HAP-1 (cell line): ENCODE results near the gene CSF1R.

Source experiments
- DNase-seq, 2 experiments: peaks; one replicate each; pipeline ENCODE4 v3.0.0-alpha.2; 2016 to 2020; ENCODE audit warnings: low spot score in 2 of 2
- H3K27me3 ChIP-seq: fragments of 250-450 bp; sonication (Bioruptor Pico); 2 replicates; pipeline ENCODE4 v1.5.1; 2020; ENCODE audit warnings: low read depth, mild to moderate bottlenecking, moderate library complexity
- H3K36me3 ChIP-seq: fragments of 250-450 bp; sonication (Bioruptor Pico); replicated peaks from 2 replicates; pipeline ENCODE4 v1.5.1; 2020; ENCODE audit warnings: mild to moderate bottlenecking
- H3K4me1 ChIP-seq: fragments of 250-450 bp; sonication (Bioruptor Pico); 2 replicates; pipeline ENCODE4 v1.5.1; 2020; ENCODE audit warnings: mild to moderate bottlenecking
- H3K4me3 ChIP-seq: fragments of 250-450 bp; sonication (Bioruptor Pico); 2 replicates; pipeline ENCODE4 v1.5.1; 2020; ENCODE audit warnings: mild to moderate bottlenecking, moderate library complexity
- H3K9me3 ChIP-seq: fragments of 250-450 bp; sonication (Bioruptor Pico); 2 replicates; pipeline ENCODE4 v1.5.1; 2020; ENCODE audit warnings: mild to moderate bottlenecking, moderate library complexity
- in situ Hi-C: fragments of 300-500 bp; cut with MboI; formaldehyde crosslinking; loops from 3 replicates; pipeline ENCODE4 v1.14.3; 2020; ENCODE audit warnings: low sequenced_read_pairs, inconsistent platforms, mixed read lengths

CSF1R gene

DNA sequence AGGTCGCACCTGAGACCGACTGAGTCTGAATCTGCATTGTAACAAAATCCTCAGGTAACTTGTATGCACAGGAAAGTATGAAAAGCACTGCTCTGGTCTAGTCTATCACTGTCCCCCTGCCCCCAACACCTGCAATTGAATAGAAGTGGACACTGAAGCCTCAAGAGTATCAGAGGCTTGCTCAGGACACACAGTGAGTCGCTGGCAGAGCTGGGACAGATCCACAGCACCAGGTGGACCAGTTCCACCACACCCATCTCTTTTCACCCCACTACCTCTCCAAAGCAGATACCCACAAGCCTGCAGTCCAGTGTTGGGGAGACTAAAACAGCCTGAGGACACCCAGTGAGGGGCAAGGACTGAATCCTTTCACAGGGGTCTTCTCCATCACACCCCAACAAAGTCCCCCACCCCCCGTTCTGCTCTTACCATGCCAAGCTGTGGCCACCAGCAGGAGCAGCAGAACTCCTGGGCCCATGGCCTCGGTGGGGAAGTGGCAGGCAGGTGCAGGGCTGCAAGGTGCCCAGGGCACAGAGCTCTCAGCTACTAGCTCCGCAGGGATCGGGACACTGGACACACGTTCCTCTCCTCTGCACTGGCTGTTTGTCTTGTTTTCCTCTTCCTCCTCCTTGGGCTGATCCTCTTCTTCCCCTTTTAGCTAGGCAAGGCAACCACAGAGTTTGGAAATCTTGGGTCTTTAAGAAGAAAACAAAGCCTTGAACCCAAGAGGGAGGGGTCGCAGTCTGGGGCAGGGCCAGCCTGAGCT lies at the start of gene CSF1R:
Gene CSF1R, minus strand, starts transcription at position 605 of the 766 bp plus-strand sequence. Its CDS starts 127 bp downstream, at position 478.
- Histone ChIP-seq H3K4me1 (peaks cover 7% of the 10 kb centered on the region), H3K4me3 (no peak within 1 kb of the TSS), H3K9me3 (no peaks in the 10 kb centered on the region), H3K36me3 (no peaks in the 10 kb centered on the region), H3K27me3 (peaks cover 10% of the 10 kb centered on the region)
- no peak for DNase-seq
- in situ Hi-C loops = no loop called here

DNA sequence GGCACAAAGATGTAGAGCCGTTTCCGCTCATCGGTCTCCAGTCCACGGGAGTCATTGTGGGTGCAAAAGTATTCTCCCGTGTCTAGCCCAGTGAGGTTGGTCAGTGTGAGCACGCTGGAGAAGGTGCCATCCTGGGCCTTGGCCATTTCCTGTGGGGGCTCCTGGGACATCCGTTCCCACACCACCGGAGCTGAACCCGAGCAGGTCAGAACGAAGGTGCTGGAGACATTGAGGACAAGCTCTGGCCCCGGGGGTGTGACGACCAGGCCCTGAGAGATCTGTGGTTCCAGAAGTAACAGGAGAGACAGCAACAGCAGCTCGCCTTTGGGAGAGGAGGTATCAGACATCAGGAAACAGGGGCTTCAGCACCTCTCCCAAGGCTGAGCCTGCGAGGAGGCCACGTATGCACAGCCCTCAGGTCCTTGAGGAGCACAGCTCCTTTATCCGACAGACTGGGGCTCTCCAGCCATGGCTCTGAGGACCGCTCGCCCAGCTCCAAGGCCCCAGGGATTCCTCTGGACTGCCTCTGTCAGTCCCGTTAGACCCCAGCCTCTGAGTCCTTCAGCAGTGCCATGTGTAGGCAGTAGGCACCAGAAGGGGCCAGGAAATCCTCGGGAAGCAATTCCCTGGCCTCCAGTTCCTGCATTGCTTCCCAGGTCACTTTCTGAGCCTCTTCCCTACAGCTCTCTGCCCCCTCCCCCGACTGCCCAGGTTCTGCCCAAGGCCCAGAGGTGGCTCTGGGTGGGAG lies 49.4 kb upstream of the CSF1R start:
- Histone ChIP-seq H3K9me3 (no peaks in the 10 kb centered on the region), H3K36me3 (no peaks in the 10 kb centered on the region), H3K4me3 (no peak overlapping the region), H3K4me1 (no peaks in the 10 kb centered on the region), H3K27me3 (no peaks in the 10 kb centered on the region)
- no peak for DNase-seq
- in situ Hi-C loops = no loop called here

DNA sequence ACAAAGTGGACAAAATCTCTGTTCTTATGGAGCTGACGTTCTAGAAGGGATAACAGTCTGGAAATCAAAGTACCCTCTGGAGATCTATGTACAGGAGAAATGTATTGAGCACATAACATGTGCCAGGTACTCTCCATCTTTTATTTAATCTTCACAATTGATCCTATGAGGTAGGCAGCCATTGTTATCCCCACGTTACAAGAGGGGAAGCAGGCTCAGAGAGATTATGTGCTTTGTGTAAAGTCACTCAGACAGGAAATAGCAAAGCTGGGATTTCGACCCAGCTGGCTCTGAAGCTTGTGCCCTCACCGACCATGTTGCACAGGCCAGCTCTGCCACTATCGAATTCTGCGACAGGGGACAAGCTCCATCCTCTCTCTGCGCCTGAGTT lies 47.8 kb upstream of the CSF1R start:
- Histone ChIP-seq H3K4me3 (no peak overlapping the region), H3K4me1 (no peaks in the 10 kb centered on the region), H3K27me3 (no peaks in the 10 kb centered on the region), H3K9me3 (no peaks in the 10 kb centered on the region), H3K36me3 (no peaks in the 10 kb centered on the region)
- DNase-seq = no peak
- in situ Hi-C loops = no loop called here

DNA sequence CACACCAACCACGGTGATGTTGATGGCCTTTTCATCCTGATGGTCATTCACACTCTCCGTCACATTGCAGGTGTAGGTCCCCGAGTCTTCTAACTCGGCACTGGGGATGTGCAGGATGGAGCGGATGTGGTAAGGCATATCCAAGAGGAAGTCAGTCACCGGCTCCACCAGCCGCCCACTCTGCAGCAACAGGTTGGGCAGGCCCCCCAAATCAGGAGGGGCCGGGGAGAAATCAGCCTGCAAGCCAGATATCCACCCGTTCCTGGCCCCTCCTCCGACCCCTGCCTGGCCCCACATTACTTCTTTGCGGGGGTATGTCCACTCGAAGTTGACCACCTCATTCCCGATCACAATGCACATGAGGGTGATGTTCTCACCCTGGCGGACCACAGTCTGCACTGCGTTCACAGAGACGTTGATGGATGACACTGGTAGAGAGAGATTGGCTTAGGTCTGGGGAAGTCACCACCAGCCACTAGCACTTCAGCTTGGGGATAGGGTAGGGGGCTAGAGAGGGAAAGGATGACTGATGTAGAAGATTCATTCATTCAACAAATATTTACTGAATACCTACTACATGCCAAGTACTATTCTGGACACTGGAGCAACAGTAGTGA lies 47.3 kb upstream of the CSF1R start:
- Histone ChIP-seq H3K4me1 (no peaks in the 10 kb centered on the region), H3K4me3 (no peak overlapping the region), H3K9me3 (no peaks in the 10 kb centered on the region), H3K27me3 (no peaks in the 10 kb centered on the region), H3K36me3 (no peaks in the 10 kb centered on the region)
- in situ Hi-C loops = no loop called here
- no peak for DNase-seq

DNA sequence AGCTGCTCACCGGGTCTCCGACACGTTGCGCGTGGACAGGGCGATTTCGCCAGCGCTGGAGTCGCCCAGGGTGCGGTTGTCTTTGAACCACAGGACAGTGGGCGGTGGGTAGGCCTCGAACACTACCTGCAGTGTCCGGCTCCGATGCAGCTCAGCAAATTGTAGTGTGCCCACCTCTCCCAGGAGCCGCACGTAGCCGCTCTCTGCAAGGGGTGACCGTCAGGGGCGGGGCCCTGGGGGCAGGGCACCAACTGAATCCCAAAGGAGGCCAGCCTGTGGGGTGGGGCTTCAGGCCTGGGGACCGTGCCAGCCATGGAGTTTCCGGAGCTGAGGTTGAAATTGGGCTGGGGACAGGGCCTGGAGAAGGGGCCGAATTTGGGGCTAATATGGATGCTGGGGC lies 46.4 kb upstream of the CSF1R start:
- Histone ChIP-seq H3K4me1 (no peaks in the 10 kb centered on the region), H3K27me3 (no peaks in the 10 kb centered on the region), H3K36me3 (no peaks in the 10 kb centered on the region), H3K9me3 (no peaks in the 10 kb centered on the region), H3K4me3 (no peak overlapping the region)
- no peak for DNase-seq
- in situ Hi-C loops = no loop called here

DNA sequence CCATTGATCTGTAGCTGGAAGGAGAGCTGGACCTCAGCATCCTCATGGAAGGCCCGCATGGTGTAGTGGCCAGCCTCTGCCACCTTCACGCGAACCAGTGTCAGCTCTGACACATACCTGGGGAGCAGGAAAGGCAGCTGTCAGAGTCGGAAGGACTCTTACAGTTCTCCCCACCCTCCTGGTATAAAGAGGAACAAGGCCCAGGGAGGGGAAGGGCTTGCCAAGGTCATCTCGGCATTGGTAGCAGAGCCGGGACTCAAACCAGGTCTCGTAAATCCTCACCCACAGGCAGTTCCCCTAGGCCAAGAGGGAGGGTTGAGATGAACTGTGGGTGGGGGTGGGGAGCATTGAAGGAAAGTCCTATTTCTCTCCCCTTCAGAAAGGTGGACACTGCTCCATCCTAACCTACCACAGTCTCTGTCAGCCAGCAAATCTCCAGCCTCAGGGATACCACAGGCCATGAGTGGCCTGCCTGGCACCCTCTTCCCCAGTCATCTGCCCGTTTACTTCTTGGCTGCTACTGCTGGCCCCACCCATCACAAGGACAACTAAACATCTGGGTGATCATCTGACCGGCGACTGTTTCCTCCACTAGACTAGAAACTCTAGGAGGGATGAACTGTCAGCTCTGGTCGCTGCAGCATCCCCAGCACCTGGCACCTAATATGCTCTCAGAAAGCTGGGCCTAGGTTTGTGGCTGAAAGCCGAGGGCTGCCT lies 45.8 kb upstream of the CSF1R start:
- Histone ChIP-seq H3K9me3 (no peaks in the 10 kb centered on the region), H3K27me3 (no peaks in the 10 kb centered on the region), H3K4me3 (no peak overlapping the region), H3K4me1 (no peaks in the 10 kb centered on the region), H3K36me3 (no peaks in the 10 kb centered on the region)
- in situ Hi-C loops = no loop called here
- no peak for DNase-seq

DNA sequence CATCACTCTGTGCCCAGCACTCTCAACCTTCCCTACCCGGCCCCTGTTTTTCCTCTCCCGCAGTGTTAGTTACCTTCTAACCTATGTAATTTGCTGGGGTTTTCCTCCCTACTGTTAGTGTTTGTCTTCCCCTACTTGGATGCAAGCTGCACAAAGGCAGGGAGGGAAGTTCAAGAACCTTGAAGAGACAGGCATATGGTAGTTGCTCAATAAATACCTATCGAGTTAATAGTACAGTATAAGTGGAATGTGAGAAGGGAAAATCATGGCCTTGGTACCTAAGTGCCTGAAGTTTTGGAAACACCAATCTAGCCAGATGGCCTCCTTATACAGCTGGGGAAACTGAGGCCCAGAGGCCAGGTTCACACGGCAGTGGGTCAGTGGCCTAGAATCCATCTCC lies 45.1 kb upstream of the CSF1R start:
- Histone ChIP-seq H3K9me3 (no peaks in the 10 kb centered on the region), H3K4me3 (no peak overlapping the region), H3K36me3 (no peaks in the 10 kb centered on the region), H3K4me1 (no peaks in the 10 kb centered on the region), H3K27me3 (no peaks in the 10 kb centered on the region)
- DNase-seq = no peak
- in situ Hi-C loops = no loop called here

DNA sequence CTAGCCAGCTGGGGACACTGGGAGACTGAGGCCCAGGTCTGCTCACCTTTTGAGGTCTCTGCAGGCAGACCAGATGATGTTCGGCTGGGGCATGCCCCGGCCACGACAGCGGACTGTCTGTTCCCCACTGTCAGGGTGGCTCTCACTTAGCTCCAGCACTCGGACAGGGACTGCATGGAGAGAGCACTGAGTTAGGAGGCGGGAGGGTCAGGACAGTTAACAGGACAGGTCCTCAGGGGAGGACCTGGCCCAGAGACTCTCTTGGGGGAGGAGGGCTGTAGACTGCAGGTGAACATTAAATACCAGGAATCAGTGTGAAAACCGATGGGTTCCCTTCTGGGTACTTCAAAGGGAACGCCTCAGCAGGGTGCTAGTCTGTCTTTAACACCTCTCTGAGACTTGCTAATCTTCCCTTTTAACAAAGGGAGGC lies 44.2 kb upstream of the CSF1R start:
- no peaks in the 10 kb centered on the region for H3K36me3 ChIP-seq
- in situ Hi-C loops = no loop called here
- DNase-seq = no peak

DNA sequence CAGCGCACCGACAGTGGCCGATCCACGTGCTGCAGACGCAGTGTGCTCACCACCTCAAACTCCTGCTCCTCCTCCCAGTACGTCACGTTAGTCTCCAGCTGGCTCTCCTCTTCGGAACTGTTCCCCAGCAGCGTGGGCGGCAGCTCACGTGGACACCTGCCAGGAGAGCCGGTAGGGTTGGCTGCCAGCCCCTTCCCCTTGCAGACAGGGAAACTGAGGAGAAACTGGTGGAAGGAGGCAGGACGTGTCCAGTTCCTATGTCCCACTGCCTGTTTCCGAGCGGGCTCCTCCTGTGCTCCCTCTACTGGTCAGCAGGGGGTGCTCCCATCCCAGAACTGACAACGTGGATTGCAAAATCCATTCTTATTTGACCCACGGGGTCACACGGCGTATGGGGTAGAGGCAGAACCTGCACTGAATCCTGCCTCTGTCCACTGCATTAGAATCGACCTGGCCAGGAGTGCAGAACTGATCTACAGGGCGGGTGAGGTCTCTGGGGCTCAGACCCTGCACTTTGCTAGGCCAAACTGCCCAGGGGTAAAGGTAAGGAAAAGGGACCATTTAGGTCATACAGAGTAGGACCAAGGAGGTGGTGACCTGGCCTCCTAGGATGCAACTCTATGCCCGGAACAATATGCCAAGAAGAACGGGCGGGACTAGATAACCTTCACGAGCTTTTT lies 43.6 kb upstream of the CSF1R start:
- Histone ChIP-seq H3K4me3 (no peak overlapping the region), H3K36me3 (no peaks in the 10 kb centered on the region), H3K27me3 (no peaks in the 10 kb centered on the region), H3K4me1 (no peaks in the 10 kb centered on the region), H3K9me3 (no peaks in the 10 kb centered on the region)
- in situ Hi-C loops = loop anchor here (10.0 kb wide), 1 partner anchor 305 kb away; no protein-coding TSS in a partner anchor
- peak; percentile 65 to 85 for DNase-seq

More for the DNA sequence above, 44.2 kb upstream of the CSF1R start:
- Histone ChIP-seq H3K4me1 (no peaks in the 10 kb centered on the region), H3K27me3 (no peaks in the 10 kb centered on the region), H3K9me3 (no peaks in the 10 kb centered on the region), H3K4me3 (no peak overlapping the region)

DNA sequence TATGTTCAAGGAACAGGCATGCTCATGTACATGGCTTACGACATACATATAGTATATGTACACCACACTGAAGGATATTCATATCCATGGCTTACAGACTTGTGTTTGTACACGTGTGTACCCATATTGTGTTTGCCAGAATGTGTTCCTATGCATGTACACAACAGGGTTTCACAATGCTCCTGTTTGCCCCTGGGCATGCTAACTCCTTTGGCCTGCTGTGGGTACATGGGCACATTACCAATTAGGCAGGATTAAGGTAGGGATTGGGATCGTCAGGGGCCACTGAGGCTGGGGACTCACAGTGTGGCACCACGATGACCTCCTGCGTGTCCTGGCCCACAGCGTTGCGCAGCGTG lies 43.1 kb upstream of the CSF1R start:
- no peak overlapping the region for H3K4me3 ChIP-seq
- in situ Hi-C loops = loop anchor here (10.0 kb wide), 1 partner anchor 305 kb away; no protein-coding TSS in a partner anchor

DNA sequence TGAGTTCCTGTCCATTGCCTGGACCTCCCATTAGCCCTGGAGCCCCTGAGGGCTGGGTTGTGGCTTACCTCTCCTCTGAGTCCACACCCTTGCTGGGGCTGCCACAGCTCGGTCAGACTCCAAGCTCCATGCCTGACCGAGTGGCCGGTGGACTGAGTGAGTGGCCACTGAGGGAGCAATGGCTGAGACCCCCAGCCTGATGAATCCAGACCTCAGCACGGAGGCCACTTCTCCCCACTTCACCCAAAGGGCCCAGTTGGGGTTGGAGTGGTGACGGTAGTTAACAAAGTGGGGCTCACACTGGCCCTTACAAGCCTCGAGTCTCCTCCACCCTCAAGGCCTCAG lies 40.5 kb upstream of the CSF1R start:
- H3K4me3 ChIP-seq = no peak overlapping the region
- H3K4me1 ChIP-seq = no peaks in the 10 kb centered on the region
- in situ Hi-C loops = loop anchor here (10.0 kb wide), 1 partner anchor 308 kb away; no protein-coding TSS in a partner anchor
- DNase-seq = no peak
- no peaks in the 10 kb centered on the region for H3K9me3 ChIP-seq
- no peaks in the 10 kb centered on the region for H3K36me3 ChIP-seq
- H3K27me3 ChIP-seq = no peaks in the 10 kb centered on the region

More for the DNA sequence above, 43.1 kb upstream of the CSF1R start:
- H3K27me3 ChIP-seq = no peaks in the 10 kb centered on the region
- H3K9me3 ChIP-seq = no peaks in the 10 kb centered on the region
- no peaks in the 10 kb centered on the region for H3K4me1 ChIP-seq
- DNase-seq = no peak
- no peaks in the 10 kb centered on the region for H3K36me3 ChIP-seq

DNA sequence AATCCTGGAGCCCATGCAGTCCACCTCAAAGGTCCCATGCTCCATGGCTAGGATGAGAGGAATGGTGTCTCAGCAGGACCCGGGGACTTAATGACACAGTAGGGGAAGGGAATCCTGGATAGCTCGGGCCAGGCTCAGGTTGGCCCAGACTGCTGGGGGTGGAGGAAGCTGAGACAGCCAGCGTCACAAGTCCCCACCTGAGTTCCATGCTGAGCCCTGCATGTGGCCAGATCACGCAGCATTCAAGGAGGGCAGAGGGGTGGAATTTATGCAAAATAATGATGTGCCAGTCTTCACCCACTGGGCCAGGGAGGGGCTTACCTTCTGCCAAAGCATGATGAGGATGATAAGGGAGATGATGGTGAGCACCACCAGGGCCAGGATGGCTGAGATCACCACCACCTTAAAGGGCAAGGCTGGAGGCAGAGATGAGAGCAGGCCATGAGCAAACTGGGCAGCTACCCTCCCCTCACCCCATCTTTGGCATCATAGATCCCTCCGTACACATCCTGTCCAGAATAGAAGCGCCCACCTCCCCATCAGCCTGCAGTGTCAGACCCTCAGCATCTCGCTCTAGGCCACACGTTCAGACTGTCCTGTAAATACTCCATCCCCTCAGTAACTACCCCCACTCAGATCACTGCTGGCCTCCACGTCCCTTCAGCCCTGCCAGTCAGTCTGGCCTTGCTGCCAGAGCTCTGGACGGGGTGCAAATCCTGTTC lies 40.0 kb upstream of the CSF1R start:
- Histone ChIP-seq H3K27me3 (no peaks in the 10 kb centered on the region), H3K4me1 (no peaks in the 10 kb centered on the region), H3K9me3 (no peaks in the 10 kb centered on the region), H3K36me3 (no peaks in the 10 kb centered on the region), H3K4me3 (no peak overlapping the region)
- DNase-seq = no peak
- in situ Hi-C loops = loop anchor here (10.0 kb wide), 1 partner anchor 308 kb away; no protein-coding TSS in a partner anchor
